Stimulated activated CD8-positive, alpha-beta memory T cell treated with anti-CD3 and anti-CD28 coated beads, Interleukin-2, amount 100 ng/mL, for 48 hours (primary cell): ENCODE results near the gene STK17B.
"Not testable (repeated sequence)": the region's sequence is repeated elsewhere in the genome, so short reads cannot be mapped to it uniquely, and the experiment has no call there.

ENCODE experiments used
- DNase-seq, 2 donors: peaks; one replicate each; pipeline ENCODE4 v3.0.0-alpha.2; 2020; ENCODE audit warnings: low read depth in 2 of 2

STK17B gene

DNA sequence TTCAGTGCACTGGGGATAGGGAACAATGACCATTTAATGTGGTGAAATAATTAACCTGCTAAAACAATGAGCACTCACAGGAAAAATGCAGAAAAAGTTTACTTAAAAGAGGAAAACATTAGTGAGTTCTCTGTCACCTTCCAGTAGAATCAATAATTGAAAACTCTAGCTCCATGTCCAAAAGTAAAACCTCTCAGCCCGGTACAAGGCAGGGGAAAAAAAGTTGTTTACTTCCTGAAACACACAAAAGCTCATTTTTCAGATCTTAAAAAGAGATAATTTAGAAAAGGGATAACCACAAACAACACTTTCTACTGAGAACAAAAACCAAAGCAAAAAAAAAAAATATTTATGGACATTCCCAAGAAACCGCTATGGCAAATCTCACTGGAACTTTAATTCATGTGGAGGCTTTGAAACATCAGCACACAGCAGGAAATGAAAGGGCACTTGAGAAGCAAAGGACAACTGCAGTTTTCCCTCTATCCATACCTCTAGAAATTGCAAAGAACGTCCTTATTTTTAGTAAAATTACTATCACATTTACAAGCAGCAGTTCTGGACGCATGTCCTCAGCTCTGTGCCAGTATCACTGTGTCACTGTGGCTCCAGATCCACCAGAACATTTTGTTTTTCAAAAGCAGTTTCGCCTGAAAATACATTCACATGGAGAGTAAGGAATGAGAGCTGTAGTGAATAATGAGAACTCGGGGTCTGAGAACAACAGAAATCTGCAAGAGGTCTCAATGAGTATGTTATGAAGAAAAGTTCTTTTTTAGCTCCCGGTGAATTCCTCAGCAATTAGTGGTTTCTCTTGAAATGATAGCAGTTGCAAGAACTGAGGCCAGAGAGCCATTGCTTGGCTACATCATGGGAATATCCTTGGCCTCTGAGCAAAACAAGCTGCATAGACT, 58.1 kb downstream of the STK17B start:
- no peak for DNase-seq

DNA sequence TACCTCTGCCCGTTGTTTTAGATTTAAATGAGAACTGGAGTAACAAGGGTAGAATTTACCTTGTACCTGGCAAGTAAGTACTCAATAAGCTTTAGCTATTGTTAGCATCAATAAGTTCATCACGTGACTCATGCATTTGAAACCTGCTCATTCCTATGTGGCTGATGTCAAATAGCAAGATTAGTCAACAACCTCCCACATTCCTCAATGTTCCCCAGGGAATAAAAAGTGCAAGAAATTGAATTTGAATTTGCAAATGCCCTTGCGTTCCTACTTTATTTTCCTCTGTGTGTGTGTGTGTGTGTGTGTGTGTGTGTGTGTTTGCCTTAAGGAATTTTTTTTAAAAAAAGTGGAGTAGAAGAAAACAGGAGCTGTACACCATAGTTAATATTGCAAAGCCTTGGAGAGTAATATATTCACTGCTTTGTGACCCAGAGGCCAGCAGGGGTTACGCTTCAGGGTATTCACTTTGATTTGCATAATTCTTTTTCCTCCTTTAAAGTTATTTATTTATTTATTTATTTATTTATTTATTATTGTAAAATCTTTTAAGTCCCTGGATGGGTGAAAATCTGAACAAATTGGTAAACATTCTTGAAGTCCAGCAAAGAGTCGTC, 58.9 kb downstream of the STK17B start:
- no peak for DNase-seq

- DNase-seq: no peak
These were observed 62.8 kb downstream of the STK17B start for GRCh38 chr2:196108604-196109003.

DNA sequence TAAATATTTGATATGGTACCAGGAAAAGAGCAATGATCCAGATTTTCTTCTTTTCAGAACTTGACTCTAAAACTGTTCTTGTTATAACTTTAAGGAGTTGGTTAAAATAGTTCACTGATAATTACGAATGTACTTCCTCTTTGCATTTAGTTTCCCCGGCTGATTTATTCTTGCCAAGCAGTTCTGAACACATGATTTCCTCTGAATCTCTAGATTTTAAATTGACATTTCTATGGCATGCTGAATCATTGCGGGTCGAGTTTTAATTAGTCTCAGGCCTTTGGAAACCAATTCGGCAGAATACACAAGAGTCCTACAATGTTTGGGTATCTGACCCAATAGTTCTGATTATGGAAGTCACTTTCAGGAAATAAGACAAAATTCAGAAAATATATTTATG, 65.4 kb downstream of the STK17B start:
- no peak for DNase-seq

- no peak for DNase-seq
These were observed 67.3 kb downstream of the STK17B start for GRCh38 chr2:196104066-196104465.

DNA sequence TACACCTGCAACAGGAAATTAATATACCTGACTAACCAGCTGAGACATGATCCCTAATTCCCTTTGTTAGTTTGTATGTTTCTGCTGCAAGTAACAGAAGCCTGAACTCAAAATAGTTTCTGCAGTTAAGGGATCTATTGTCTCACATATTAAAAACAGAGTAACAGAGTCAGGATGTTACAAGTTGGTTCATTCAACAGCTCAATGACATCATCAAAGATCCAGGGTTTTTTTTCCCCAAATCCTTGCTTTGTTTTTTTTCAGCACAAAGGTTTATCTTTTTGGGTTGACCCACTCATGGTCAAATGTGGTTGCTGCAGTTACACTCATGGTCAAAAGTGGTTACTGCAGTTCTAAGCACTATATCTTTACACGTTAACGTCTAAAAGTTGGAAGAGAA, 67.8 kb downstream of the STK17B start:
- DNase-seq: no peak

GRCh38 chr2:196101325-196101991, 69.9 kb downstream of the STK17B start:
- DNase-seq: peak; percentile 13 to 34

GRCh38 chr2:196099916-196100315, 71.5 kb downstream of the STK17B start:
- DNase-seq: no peak

GRCh38 chr2:196097864-196098660, 73.3 kb downstream of the STK17B start:
- no peak for DNase-seq

- DNase-seq: no peak
These were observed 74.2 kb downstream of the STK17B start for GRCh38 chr2:196096982-196097745.

- no peak for DNase-seq
These were observed 75.1 kb downstream of the STK17B start for GRCh38 chr2:196096264-196096663.

DNA sequence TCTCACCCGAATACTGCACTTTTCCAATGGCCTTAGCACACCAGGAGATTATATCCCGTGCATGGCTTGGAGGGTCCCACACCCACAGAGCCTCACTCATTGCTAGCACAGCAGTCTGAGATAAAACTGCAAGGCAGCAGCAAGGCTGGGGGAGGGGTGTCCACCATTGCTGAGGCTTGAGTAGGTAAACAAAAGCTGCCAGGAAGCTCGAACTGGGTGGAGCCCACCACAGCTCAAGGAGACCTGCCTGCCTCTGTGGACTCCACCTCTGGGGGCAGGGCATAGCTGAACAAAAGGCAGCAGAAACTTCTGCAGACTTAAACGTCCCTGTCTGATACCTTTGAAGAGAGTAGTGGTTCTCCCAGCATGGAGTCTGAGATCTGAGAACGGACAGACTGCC, 81.9 kb downstream of the STK17B start:
- DNase-seq: not testable (repeated sequence)

DNA sequence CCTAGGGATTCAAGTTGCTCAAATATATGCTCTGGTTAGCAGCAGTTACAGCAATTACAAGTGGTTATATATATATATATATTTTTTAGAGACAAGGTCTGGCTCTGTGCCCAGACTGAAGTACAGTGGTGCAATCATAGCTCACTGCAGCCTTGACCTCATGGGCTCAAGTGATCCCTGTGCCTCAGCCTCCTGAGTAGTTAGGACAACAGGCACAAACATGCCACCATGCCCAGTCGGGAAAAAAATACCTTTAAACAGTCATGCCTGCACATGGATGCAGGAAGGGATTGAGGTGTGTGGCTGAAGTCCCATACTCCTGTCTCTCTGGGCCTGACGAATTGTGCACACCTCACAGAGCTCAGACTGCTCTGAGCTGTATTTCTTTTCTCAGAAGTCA, 83.2 kb downstream of the STK17B start:
- no peak for DNase-seq

DNA sequence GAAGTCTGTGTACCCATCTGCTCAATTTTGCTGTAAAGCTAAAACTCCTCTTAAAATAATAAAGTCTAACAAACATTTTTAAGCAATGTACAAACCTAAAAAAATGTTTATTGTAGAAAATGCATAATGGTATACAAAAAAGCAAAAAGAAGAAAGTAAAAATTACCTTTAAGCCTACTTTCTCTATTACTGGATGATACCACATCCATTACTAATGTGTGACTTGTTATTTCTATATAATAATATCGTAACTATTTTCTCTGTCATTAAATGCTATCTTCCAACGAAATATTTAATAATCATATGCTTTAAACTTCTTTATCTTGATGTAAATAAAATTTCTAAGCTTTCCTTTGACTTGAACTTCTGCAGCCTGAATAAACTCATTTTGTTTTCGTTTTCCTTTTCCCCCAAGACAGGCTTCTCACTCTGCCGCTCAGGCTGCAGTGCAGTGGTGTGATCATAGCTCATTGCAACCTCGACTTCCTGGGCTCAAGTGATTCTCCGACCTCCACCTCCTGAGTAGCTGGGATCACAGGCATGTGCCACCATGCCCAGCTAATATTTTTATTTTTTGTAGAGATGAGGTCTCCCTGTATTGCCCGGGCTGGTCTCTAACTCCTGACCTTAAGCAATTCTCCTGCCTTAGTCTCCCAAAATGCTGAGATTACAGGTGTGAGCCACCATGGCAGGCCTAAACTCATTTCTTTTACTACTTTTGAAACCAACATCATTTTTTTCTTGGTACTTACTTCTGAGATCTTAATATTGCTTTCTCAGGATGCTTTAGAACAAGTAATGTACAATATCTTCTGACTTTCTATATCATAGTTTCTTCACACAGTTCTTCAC, 84.6 kb downstream of the STK17B start:
- no peak for DNase-seq

GRCh38 chr2:196083601-196084000, 87.8 kb downstream of the STK17B start:
- DNase-seq: no peak
